HCT116 (cell line): ENCODE results near the gene LTBP4. TPM values are rescaled to one million over a fixed set of nuclear protein-coding genes. Genes with fewer than 3 reads are reported as not detected.

Experiments
- ATAC-seq: fragments of 200-7000 bp; cut with Tn5 transposase; 2 replicates; pipeline ENCODE4 v1.9.1; 2020; ENCODE audit warnings: mild to moderate bottlenecking, moderate library complexity
- BruUV-seq: library from RNA; stranded (reverse); fragments of 400-500 nt; replicated peaks from 2 replicates; lab custom pipeline; 2021; lab: Mats Ljungman, UMichigan
- CTCF ChIA-PET: fragments of 300-600 bp; sonication (Branson Sonifier 250); formaldehyde crosslinking; loops from one replicate; lab custom pipeline; 2021; ENCODE audit warnings: antibody characterized with exemption; lab: Charles Lee
- POLR2A ChIA-PET: fragments of 300-600, 350-600 bp; sonication (Branson Sonifier 250); formaldehyde crosslinking; loops from one replicate; lab custom pipeline; 2021; ENCODE audit warnings: antibody characterized with exemption; lab: Charles Lee
- RAD21 ChIA-PET, 2 experiments: fragments of 300-600 bp; sonication (Branson Sonifier 250); formaldehyde crosslinking; loops; one replicate each; lab custom pipeline; 2023; ENCODE audit warnings: low total read pairs in 2 of 2; ENCODE audit not compliant: uncharacterized antibody in 2 of 2, unreplicated experiment in 2 of 2, low non-redundant PET in 1 of 2; lab: Charles Lee
- DNase-seq: peaks from one replicate; pipeline ENCODE4 v3.0.0-alpha.2; 2010; ENCODE audit warnings: low read depth, low spot score
- H2AFZ ChIP-seq: fragments of 200-600 bp; shearing (Covaris generic), sonication (generic); 2 replicates; pipeline ENCODE4 v1.6.1; 2017; ENCODE audit warnings: low read depth, mixed run types, mixed read lengths, antibody characterized with exemption, low read length; ENCODE audit not compliant: poor library complexity, severe bottlenecking
- H3K27ac ChIP-seq: 2 replicates; pipeline ENCODE4 v1.5.1; 2012; ENCODE audit warnings: low read depth, low read length
- H3K27me3 ChIP-seq: fragments of 200-600 bp; sonication (generic); 2 replicates; pipeline ENCODE4 v1.6.1; 2016; ENCODE audit warnings: mixed run types, low read length, mixed read lengths; ENCODE audit not compliant: insufficient read depth
- H3K36me3 ChIP-seq, 2 experiments: fragments of 200-500 bp in 1 of 2; fragments of 200-600 bp in 1 of 2; sonication (Bioruptor generic) in 1 of 2; sonication (generic) in 1 of 2; 2 replicates each; pipeline versions ENCODE4 v1.5.1 to v1.6.1; 2014 to 2016; ENCODE audit warnings: low read length in 2 of 2, inconsistent platforms in 1 of 2, mixed read lengths in 1 of 2, mixed run types in 1 of 2; ENCODE audit not compliant: insufficient read depth in 2 of 2, control insufficient read depth in 1 of 2
- H3K4me1 ChIP-seq, 2 experiments: fragments of 200-600 bp in 1 of 2; sonication (generic) in 1 of 2; 2 replicates each; pipeline versions ENCODE4 v1.5.1 to v1.6.1; 2012 to 2017; ENCODE audit warnings: low read length in 2 of 2, inconsistent platforms in 1 of 2, mild to moderate bottlenecking in 1 of 2, mixed read lengths in 1 of 2, mixed run types in 1 of 2, moderate library complexity in 1 of 2; ENCODE audit not compliant: insufficient read depth in 2 of 2, control insufficient read depth in 1 of 2
- H3K4me2 ChIP-seq: fragments of 200-600 bp; sonication (generic); 2 replicates; pipeline ENCODE4 v1.6.1; 2017; ENCODE audit warnings: mixed run types, low read length, mixed read lengths
- H3K4me3 ChIP-seq, 2 experiments: fragments of 200-600 bp in 1 of 2; sonication (generic) in 1 of 2; replicated peaks in 1 of 2; 2 replicates each; pipeline ENCODE4 v1.5.1; 2011 to 2016; ENCODE audit warnings: low read length in 2 of 2, control low read depth in 1 of 2, low read depth in 1 of 2, mild to moderate bottlenecking in 1 of 2, mixed read lengths in 1 of 2, mixed run types in 1 of 2
- H3K79me2 ChIP-seq: fragments of 200-600 bp; sonication (generic); 2 replicates; pipeline ENCODE4 v1.6.1; 2017; ENCODE audit warnings: mild to moderate bottlenecking, mixed run types, low read length, moderate library complexity, mixed read lengths; ENCODE audit not compliant: insufficient read depth
- H3K9ac ChIP-seq: fragments of 200-600 bp; sonication (generic); 2 replicates; pipeline ENCODE4 v1.6.1; 2016; ENCODE audit warnings: low read length, mixed read lengths
- H3K9me2 ChIP-seq: fragments of 200-600 bp; sonication (generic), shearing (Covaris generic); 2 replicates; pipeline ENCODE4 v1.6.1; 2017; ENCODE audit warnings: mixed run types, mild to moderate bottlenecking, moderate library complexity; ENCODE audit not compliant: insufficient read depth
- H3K9me3 ChIP-seq, 2 experiments: fragments of 200-500 bp in 1 of 2; fragments of 200-600 bp in 1 of 2; sonication (Bioruptor generic) in 1 of 2; sonication (generic) in 1 of 2; 2 replicates each; pipeline ENCODE4 v1.6.1; 2014 to 2017; ENCODE audit warnings: low read length in 2 of 2, mixed read lengths in 2 of 2, inconsistent platforms in 1 of 2, low read depth in 1 of 2, mild to moderate bottlenecking in 1 of 2, mixed run types in 1 of 2, moderate library complexity in 1 of 2; ENCODE audit not compliant: control insufficient read depth in 1 of 2, insufficient read depth in 1 of 2
- H4K20me1 ChIP-seq: fragments of 200-600 bp; sonication (generic), shearing (Covaris generic); 2 replicates; pipeline ENCODE4 v1.6.1; 2017; ENCODE audit warnings: mixed run types, mild to moderate bottlenecking, moderate library complexity; ENCODE audit not compliant: insufficient read depth
- SP1 ChIP-seq: IDR thresholded peaks from 2 replicates; pipeline ENCODE4 v1.6.1; 2012; ENCODE audit warnings: low read depth
- YY1 ChIP-seq: IDR thresholded peaks from 2 replicates; pipeline ENCODE4 v1.6.1; 2011; ENCODE audit warnings: low read length, low read depth, moderate library complexity, mild to moderate bottlenecking; ENCODE audit not compliant: insufficient replicate concordance; ENCODE audit errors: extremely low read depth
- intact Hi-C: fragments of 100-400 bp; cut with micrococcal nuclease; formaldehyde crosslinking; loops from 2 replicates; pipeline ENCODE4 v1.10.0; 2022
- total RNA-seq: library from RNA; stranded (reverse); gene quantifications from one replicate; pipeline ENCODE4 v1.2.1, GENCODE V29; 2021; ENCODE audit not compliant: unreplicated experiment
- TF ChIP-seq, protein P1 (sequence below), 3 experiments: fragments of 200-600 bp in 1 of 3; sonication (generic) in 1 of 3; IDR thresholded peaks in 2 of 3; conservative IDR thresholded peaks in 1 of 3; 2 replicates each; pipeline ENCODE4 v1.5.1; 2012 to 2017; ENCODE audit warnings: low read depth in 2 of 3, low read length in 2 of 3, antibody characterized with exemption in 1 of 3, borderline replicate concordance in 1 of 3, control low read depth in 1 of 3, mild to moderate bottlenecking in 1 of 3, mixed read lengths in 1 of 3, mixed run types in 1 of 3, moderate library complexity in 1 of 3; ENCODE audit not compliant: insufficient read depth in 1 of 3

LTBP4 gene
- total RNA-seq, 1 experiment from 2014 or later, result 310 TPM

DNA sequence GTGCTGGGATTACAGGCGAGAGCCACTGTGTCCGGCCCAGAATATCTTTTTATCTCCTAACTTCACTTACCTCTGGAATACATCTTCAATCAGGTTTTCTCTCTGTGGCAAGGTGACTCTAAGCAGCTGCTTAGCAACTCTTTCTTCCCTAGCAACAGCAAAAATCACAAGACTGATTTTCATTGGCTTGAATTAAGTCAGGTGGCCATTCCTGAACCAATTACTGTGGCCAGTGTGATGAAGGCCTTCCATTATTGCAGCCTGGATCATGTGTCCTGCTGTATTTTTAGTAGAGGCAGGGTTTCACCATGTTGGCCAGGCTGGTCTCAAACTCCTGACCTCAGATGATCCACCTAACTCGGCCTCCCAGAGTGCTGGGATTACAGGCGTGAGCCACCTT is 9.0 kb upstream of the LTBP4 start:
- Histone ChIP-seq H3K79me2 (no peaks in the 10 kb centered on the region), H3K9me3 (no peaks in the 10 kb centered on the region), H3K27ac (no peak overlapping the region), H3K36me3 (peaks cover 0 to under 1% of the 10 kb centered on the region in 2 experiments; a peak in 1 of 4 replicates), H3K9ac (no peak overlapping the region), H2AFZ (no peak overlapping the region), H3K4me3 (no peak overlapping the region), H3K27me3 (no peaks in the 10 kb centered on the region), H3K9me2 (no peaks in the 10 kb centered on the region), H3K4me2 (peak overlapping the region; percentile 16; the same call in 1 of the 2 replicates), H3K4me1 (peaks cover 30 to 51% of the 10 kb centered on the region in 2 experiments), H4K20me1 (no peaks in the 10 kb centered on the region)
- no TSS peak for BruUV-seq
- ATAC-seq (peak; percentile 41), DNase-seq (no peak)
- CTCF ChIA-PET, result interaction anchor here (1.2 to 1.6 kb wide), 2 partner anchors 10 to 43 kb away, joined by 3 to 4 read pairs; no protein-coding TSS in a partner anchor
- intact Hi-C loops, result no loop called here
- POLR2A ChIA-PET, result no interaction called here
- peak; percentile 37; the same call in 1 of the 2 replicates for TF ChIP-seq SP1
- TF ChIP-seq YY1, result no peak
- RAD21 ChIA-PET, result no interaction called here

DNA sequence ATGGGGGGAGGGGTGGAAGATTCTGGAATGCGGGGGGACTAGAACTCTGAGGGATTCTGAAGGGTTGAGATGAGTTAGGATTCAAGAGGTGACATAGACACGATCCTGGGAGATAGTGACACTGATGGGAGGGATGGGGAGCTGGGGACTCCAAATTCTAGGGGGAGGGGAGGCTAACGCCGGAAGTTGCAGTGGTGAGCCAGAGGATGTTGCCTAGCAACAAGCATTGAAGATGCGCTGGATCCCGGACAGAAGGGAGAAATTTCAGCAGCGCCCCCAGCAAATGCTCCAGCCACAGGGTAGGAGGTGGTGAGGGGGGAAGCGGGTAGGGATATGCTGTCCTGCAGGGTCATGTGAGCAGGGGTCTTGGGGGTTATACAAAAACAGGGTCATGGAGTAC is 6.9 kb upstream of the LTBP4 start:
- H2AFZ ChIP-seq, result no peak overlapping the region
- peaks cover 5% of the 10 kb centered on the region; the same call in 1 of the 2 replicates for H3K79me2 ChIP-seq
- H3K27me3 ChIP-seq, result no peaks in the 10 kb centered on the region
- ChIA-PET CTCF (interaction anchor here (0.6 to 1.4 kb wide), 5 partner anchors 16 to 289 kb away, joined by 3 to 4 read pairs (median 3); partner anchors contain the start of gene EGLN2), RAD21 (no interaction called here), POLR2A (interaction anchor here (1.0 to 1.3 kb wide), 2 partner anchors 10 to 19 kb away, joined by 3 to 7 read pairs; no protein-coding TSS in a partner anchor)
- H3K36me3 ChIP-seq, result no peaks in the 10 kb centered on the region
- ATAC-seq (no peak), DNase-seq (no peak)
- H3K9ac ChIP-seq, result peak overlapping the region; percentile 32; the same call in 1 of the 2 replicates
- H3K27ac ChIP-seq, result peak overlapping the region; percentile 43
- peak overlapping the region; percentile 62 for H3K4me2 ChIP-seq
- no peaks in the 10 kb centered on the region for H4K20me1 ChIP-seq
- H3K9me3 ChIP-seq, result no peaks in the 10 kb centered on the region
- H3K4me1 ChIP-seq, result peaks cover 23 to 54% of the 10 kb centered on the region in 2 experiments
- BruUV-seq, result no TSS peak
- TF ChIP-seq, protein P1, sequence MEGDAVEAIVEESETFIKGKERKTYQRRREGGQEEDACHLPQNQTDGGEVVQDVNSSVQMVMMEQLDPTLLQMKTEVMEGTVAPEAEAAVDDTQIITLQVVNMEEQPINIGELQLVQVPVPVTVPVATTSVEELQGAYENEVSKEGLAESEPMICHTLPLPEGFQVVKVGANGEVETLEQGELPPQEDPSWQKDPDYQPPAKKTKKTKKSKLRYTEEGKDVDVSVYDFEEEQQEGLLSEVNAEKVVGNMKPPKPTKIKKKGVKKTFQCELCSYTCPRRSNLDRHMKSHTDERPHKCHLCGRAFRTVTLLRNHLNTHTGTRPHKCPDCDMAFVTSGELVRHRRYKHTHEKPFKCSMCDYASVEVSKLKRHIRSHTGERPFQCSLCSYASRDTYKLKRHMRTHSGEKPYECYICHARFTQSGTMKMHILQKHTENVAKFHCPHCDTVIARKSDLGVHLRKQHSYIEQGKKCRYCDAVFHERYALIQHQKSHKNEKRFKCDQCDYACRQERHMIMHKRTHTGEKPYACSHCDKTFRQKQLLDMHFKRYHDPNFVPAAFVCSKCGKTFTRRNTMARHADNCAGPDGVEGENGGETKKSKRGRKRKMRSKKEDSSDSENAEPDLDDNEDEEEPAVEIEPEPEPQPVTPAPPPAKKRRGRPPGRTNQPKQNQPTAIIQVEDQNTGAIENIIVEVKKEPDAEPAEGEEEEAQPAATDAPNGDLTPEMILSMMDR (IDR thresholded peaks at IDR 0.05 in 2 of 3, conservative IDR thresholded peaks at IDR 0.05 in 1 of 3; ENCODE audit: borderline replicate concordance in 1 of 3, insufficient read depth in 1 of 3, low read depth in 2 of 3, low read length in 2 of 3), result no peak
- no peaks in the 10 kb centered on the region for H3K9me2 ChIP-seq
- no peak overlapping the region for H3K4me3 ChIP-seq
- intact Hi-C loops, result no loop called here
